Globus pallidus (tissue), 1 donor: ENCODE data around the gene ZNF410.
A peak's percentile ranks its signal among the peaks of the same experiment; 100 is the strongest.
"Not testable (repeated sequence)": the region's sequence is repeated elsewhere in the genome, so short reads cannot be mapped to it uniquely, and the experiment has no call there.

Source experiments
- DNase-seq: peaks from one replicate; pipeline ENCODE4 v3.0.0-alpha.2; 2015; ENCODE audit warnings: low spot score

The ZNF410 gene

GRCh38 chr14:73887694-73888459, 1.2 kb downstream of the ZNF410 start:
- DNase-seq: no peak

- no peak for DNase-seq
Measured at GRCh38 chr14:73888460-73888725, 1.7 kb downstream of the ZNF410 start.

GRCh38 chr14:73888971-73889370, 2.3 kb downstream of the ZNF410 start:
- no peak for DNase-seq

GRCh38 chr14:73889376-73889775, 2.7 kb downstream of the ZNF410 start:
- no peak for DNase-seq

- not testable (repeated sequence) for DNase-seq
Measured at GRCh38 chr14:73894180-73894687, 7.6 kb downstream of the ZNF410 start.

GRCh38 chr14:73895939-73896338, 9.3 kb downstream of the ZNF410 start:
- DNase-seq: peak; percentile 42

GRCh38 chr14:73896521-73896920, 9.9 kb downstream of the ZNF410 start:
- DNase-seq: no peak

GRCh38 chr14:73903028-73903427, 16.4 kb downstream of the ZNF410 start:
- DNase-seq: no peak

GRCh38 chr14:73909681-73910080, 23.0 kb downstream of the ZNF410 start:
- no peak for DNase-seq

GRCh38 chr14:73913256-73913655, 26.6 kb downstream of the ZNF410 start:
- no peak for DNase-seq

- no peak for DNase-seq
Measured at GRCh38 chr14:73916324-73916723, 29.7 kb downstream of the ZNF410 start.

- DNase-seq: not testable (repeated sequence)
Measured at GRCh38 chr14:73919457-73919856, 32.8 kb downstream of the ZNF410 start.

- DNase-seq: no peak
Measured at GRCh38 chr14:73924337-73924736, 37.7 kb downstream of the ZNF410 start.

- DNase-seq: no peak
Measured at GRCh38 chr14:73935666-73936065, 49.0 kb downstream of the ZNF410 start.

GRCh38 chr14:73936548-73936947, 49.9 kb downstream of the ZNF410 start:
- DNase-seq: no peak

- no peak for DNase-seq
Measured at GRCh38 chr14:73937012-73937411, 50.4 kb downstream of the ZNF410 start.

- DNase-seq: no peak
Measured at GRCh38 chr14:73942180-73942579, 55.5 kb downstream of the ZNF410 start.

GRCh38 chr14:73943083-73943482, 56.4 kb downstream of the ZNF410 start:
- DNase-seq: peak; percentile 5

- DNase-seq: no peak
Measured at GRCh38 chr14:73944432-73945158, 57.9 kb downstream of the ZNF410 start.

GRCh38 chr14:73945159-73945670, 58.6 kb downstream of the ZNF410 start:
- DNase-seq: no peak

GRCh38 chr14:73949752-73950734, 63.4 kb downstream of the ZNF410 start, which contains the start of the genes COQ6 and FAM161B:
TSS of gene COQ6 (plus strand) at chr14:73950302. CDS start at chr14:73950333, 31 bp downstream.
TSS of gene FAM161B (minus strand) at chr14:73950094. CDS start at chr14:73950026, 68 bp downstream.
- peak; percentile 95 for DNase-seq

GRCh38 chr14:73953731-73954130, 67.1 kb downstream of the ZNF410 start:
- DNase-seq: no peak
